Central memory CD8-positive, alpha-beta T cell (primary cell): ENCODE results near the gene CUEDC1.

Experiments
- ATAC-seq: fragments of 150-1000 bp; cut with Tn5 transposase; replicated peaks from 2 replicates; pipeline ENCODE4 v1.10.0; 2022; ENCODE audit warnings: mild to moderate bottlenecking, moderate FRiP score, moderate number of reproducible peaks; ENCODE audit not compliant: poor library complexity, severe bottlenecking; ENCODE audit errors: extremely low read depth
- DNase-seq, 2 donors: peaks; one replicate each; pipeline ENCODE4 v3.0.0; 2021; ENCODE audit warnings: low spot score in 2 of 2
- H3K27ac Mint-ChIP-seq: one replicate; pipeline ENCODE4 v1.8.0; 2022; ENCODE audit warnings: low read depth, mild to moderate bottlenecking, moderate library complexity, mixed read lengths
- H3K27me3 Mint-ChIP-seq: one replicate; pipeline ENCODE4 v1.8.0; 2022; ENCODE audit warnings: mixed read lengths
- H3K36me3 Mint-ChIP-seq: one replicate; pipeline ENCODE4 v1.8.0; 2022; ENCODE audit warnings: mild to moderate bottlenecking, moderate library complexity, mixed read lengths; ENCODE audit not compliant: insufficient read depth
- H3K4me1 Mint-ChIP-seq: one replicate; pipeline ENCODE4 v1.8.0; 2022; ENCODE audit warnings: mixed read lengths
- H3K4me3 Mint-ChIP-seq: one replicate; pipeline ENCODE4 v1.8.0; 2022; ENCODE audit warnings: mild to moderate bottlenecking, moderate library complexity, mixed read lengths
- H3K9me3 Mint-ChIP-seq: one replicate; pipeline ENCODE4 v1.8.0; 2022; ENCODE audit warnings: mixed read lengths

The CUEDC1 gene

GRCh38 chr17:57948555-57949420 is 6.4 kb downstream of the CUEDC1 start:
- no peak for DNase-seq
- ATAC-seq, result no peak
- H3K4me3 Mint-ChIP-seq, result peak overlapping the region; percentile 23

GRCh38 chr17:57948169-57948554 is 7.0 kb downstream of the CUEDC1 start:
- no peaks in the 10 kb centered on the region for H3K9me3 Mint-ChIP-seq
- peaks cover 30% of the 10 kb centered on the region for H3K4me1 Mint-ChIP-seq
- H3K27me3 Mint-ChIP-seq, result no peaks in the 10 kb centered on the region
- no peaks in the 10 kb centered on the region for H3K36me3 Mint-ChIP-seq
- ATAC-seq, result no peak
- no peak for DNase-seq
- peak overlapping the region; percentile 23 for H3K4me3 Mint-ChIP-seq
- H3K27ac Mint-ChIP-seq, result no peak overlapping the region

More at GRCh38 chr17:57948555-57949420, 6.4 kb downstream of the CUEDC1 start:
- Mint-ChIP-seq H3K27ac (peak overlapping the region; percentile 56), H3K4me1 (peaks cover 30% of the 10 kb centered on the region), H3K36me3 (no peaks in the 10 kb centered on the region), H3K27me3 (no peaks in the 10 kb centered on the region), H3K9me3 (no peaks in the 10 kb centered on the region)

GRCh38 chr17:57947369-57947768 is 7.8 kb downstream of the CUEDC1 start:
- Mint-ChIP-seq H3K27me3 (no peaks in the 10 kb centered on the region), H3K27ac (peak overlapping the region; percentile 61), H3K4me3 (peak overlapping the region; percentile 83), H3K4me1 (peaks cover 30% of the 10 kb centered on the region), H3K36me3 (no peaks in the 10 kb centered on the region), H3K9me3 (no peaks in the 10 kb centered on the region)
- ATAC-seq (no peak), DNase-seq (no peak)

GRCh38 chr17:57946798-57947358 is 8.3 kb downstream of the CUEDC1 start:
- Mint-ChIP-seq H3K27me3 (no peaks in the 10 kb centered on the region), H3K27ac (peak overlapping the region; percentile 61), H3K36me3 (no peaks in the 10 kb centered on the region), H3K4me3 (peak overlapping the region; percentile 83), H3K9me3 (no peaks in the 10 kb centered on the region), H3K4me1 (peaks cover 30% of the 10 kb centered on the region)
- DNase-seq (no peak), ATAC-seq (peak; percentile 81)

- H3K4me1 Mint-ChIP-seq, result peaks cover 29% of the 10 kb centered on the region
- DNase-seq (no peak), ATAC-seq (peak; percentile 41)
- H3K27me3 Mint-ChIP-seq, result peaks cover 3% of the 10 kb centered on the region
- peak overlapping the region; percentile 83 for H3K4me3 Mint-ChIP-seq
- peak overlapping the region; percentile 61 for H3K27ac Mint-ChIP-seq
- H3K36me3 Mint-ChIP-seq, result no peaks in the 10 kb centered on the region
- no peaks in the 10 kb centered on the region for H3K9me3 Mint-ChIP-seq
These were observed 9.0 kb downstream of the CUEDC1 start for GRCh38 chr17:57945996-57946797.

GRCh38 chr17:57944908-57945307 is 10.3 kb downstream of the CUEDC1 start:
- Mint-ChIP-seq H3K36me3 (no peaks in the 10 kb centered on the region), H3K9me3 (no peaks in the 10 kb centered on the region), H3K27me3 (peaks cover 16% of the 10 kb centered on the region), H3K27ac (no peak overlapping the region), H3K4me1 (peaks cover 25% of the 10 kb centered on the region), H3K4me3 (no peak overlapping the region)
- ATAC-seq, result no peak
- no peak for DNase-seq

- no peak for DNase-seq
- Mint-ChIP-seq H3K27ac (no peak overlapping the region), H3K27me3 (peaks cover 23% of the 10 kb centered on the region), H3K36me3 (no peaks in the 10 kb centered on the region), H3K9me3 (no peaks in the 10 kb centered on the region), H3K4me3 (no peak overlapping the region), H3K4me1 (peaks cover 24% of the 10 kb centered on the region)
- ATAC-seq, result no peak
These were observed 11.6 kb downstream of the CUEDC1 start for GRCh38 chr17:57943645-57944044.

- Mint-ChIP-seq H3K36me3 (no peaks in the 10 kb centered on the region), H3K9me3 (no peaks in the 10 kb centered on the region), H3K27ac (no peak overlapping the region), H3K4me1 (peaks cover 19% of the 10 kb centered on the region), H3K4me3 (no peak overlapping the region), H3K27me3 (peaks cover 23% of the 10 kb centered on the region)
- DNase-seq (no peak), ATAC-seq (no peak)
These were observed 12.1 kb downstream of the CUEDC1 start for GRCh38 chr17:57943140-57943539.

- Mint-ChIP-seq H3K36me3 (no peaks in the 10 kb centered on the region), H3K4me3 (no peak overlapping the region), H3K27ac (no peak overlapping the region), H3K27me3 (peaks cover 23% of the 10 kb centered on the region), H3K9me3 (no peaks in the 10 kb centered on the region), H3K4me1 (peaks cover 12% of the 10 kb centered on the region)
- DNase-seq, result no peak
- ATAC-seq, result no peak
These were observed 13.5 kb downstream of the CUEDC1 start for GRCh38 chr17:57941384-57942370.

- Mint-ChIP-seq H3K27me3 (peaks cover 23% of the 10 kb centered on the region), H3K27ac (no peak overlapping the region), H3K4me1 (peaks cover 9% of the 10 kb centered on the region), H3K36me3 (no peaks in the 10 kb centered on the region), H3K9me3 (no peaks in the 10 kb centered on the region), H3K4me3 (no peak overlapping the region)
- DNase-seq, result no peak
- ATAC-seq, result no peak
These were observed 14.4 kb downstream of the CUEDC1 start for GRCh38 chr17:57940653-57941329.

- DNase-seq, result no peak
- no peak for ATAC-seq
- H3K36me3 Mint-ChIP-seq, result no peaks in the 10 kb centered on the region
- H3K4me3 Mint-ChIP-seq, result no peak overlapping the region
- no peaks in the 10 kb centered on the region for H3K9me3 Mint-ChIP-seq
- peaks cover 9% of the 10 kb centered on the region for H3K4me1 Mint-ChIP-seq
- peaks cover 23% of the 10 kb centered on the region for H3K27me3 Mint-ChIP-seq
- H3K27ac Mint-ChIP-seq, result no peak overlapping the region
These were observed 15.0 kb downstream of the CUEDC1 start for GRCh38 chr17:57940231-57940630.
